Measurements from ENCODE around the gene MRPS10.
"Not testable (repeated sequence)": the region's sequence is repeated elsewhere in the genome, so short reads cannot be mapped to it uniquely, and the experiment has no call there.

Gene MRPS10

DNA sequence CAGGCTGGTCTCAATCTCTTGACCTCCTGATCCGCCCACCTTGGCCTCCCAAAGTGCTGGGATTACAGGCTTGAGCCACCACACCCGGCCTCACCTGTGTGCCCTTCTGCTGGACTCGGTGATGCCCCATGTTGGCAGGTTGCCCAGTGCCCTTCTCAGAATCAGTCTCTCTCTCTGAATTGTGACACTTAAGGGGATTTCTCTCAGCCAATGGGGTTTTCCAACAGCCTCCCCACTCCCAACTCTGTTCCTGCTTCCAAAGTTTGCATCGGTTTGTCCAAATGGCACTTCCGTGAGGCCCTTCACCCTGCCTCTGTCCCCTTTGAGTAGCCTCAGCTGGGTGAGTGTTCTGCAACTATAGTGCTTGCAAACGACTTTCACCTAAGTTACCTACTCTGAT is 3.1 kb upstream of the MRPS10 start:
- TF ChIP-seq, protein P1, sequence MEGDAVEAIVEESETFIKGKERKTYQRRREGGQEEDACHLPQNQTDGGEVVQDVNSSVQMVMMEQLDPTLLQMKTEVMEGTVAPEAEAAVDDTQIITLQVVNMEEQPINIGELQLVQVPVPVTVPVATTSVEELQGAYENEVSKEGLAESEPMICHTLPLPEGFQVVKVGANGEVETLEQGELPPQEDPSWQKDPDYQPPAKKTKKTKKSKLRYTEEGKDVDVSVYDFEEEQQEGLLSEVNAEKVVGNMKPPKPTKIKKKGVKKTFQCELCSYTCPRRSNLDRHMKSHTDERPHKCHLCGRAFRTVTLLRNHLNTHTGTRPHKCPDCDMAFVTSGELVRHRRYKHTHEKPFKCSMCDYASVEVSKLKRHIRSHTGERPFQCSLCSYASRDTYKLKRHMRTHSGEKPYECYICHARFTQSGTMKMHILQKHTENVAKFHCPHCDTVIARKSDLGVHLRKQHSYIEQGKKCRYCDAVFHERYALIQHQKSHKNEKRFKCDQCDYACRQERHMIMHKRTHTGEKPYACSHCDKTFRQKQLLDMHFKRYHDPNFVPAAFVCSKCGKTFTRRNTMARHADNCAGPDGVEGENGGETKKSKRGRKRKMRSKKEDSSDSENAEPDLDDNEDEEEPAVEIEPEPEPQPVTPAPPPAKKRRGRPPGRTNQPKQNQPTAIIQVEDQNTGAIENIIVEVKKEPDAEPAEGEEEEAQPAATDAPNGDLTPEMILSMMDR (conservative IDR thresholded peaks at IDR 0.05; ENCODE audit: control insufficient read depth, insufficient read depth, low read depth, low read length), result no peak
- H3K4me3 ChIP-seq (ENCODE audit: control insufficient read depth, low read depth, low read length), result no peak overlapping the region
- no peak for DNase-seq (ENCODE audit: low read depth)

DNA sequence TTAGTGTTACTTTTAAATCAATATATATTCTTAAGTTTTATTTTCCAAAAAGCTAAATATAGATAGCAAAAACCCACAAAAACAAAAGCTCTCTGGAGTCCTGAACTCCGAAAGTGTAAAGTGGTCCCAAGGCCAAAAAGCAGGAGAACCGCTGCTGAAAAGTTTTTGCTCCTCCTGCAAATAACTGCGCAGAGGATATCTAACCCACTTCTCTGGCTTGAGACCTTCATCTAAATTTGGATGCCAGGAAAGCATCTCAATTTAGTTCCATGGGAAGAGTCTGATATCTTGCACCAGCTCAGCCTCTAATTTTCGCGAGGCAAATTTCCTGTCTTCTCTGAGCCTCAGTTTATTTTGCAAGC is 523 bp downstream of the MRPS10 start:
- peak overlapping the region; percentile 98 for H3K4me3 ChIP-seq (ENCODE audit: control insufficient read depth, low read depth, low read length)
- no peak for DNase-seq (ENCODE audit: low read depth)
- TF ChIP-seq, protein P1 (conservative IDR thresholded peaks at IDR 0.05; ENCODE audit: control insufficient read depth, insufficient read depth, low read depth, low read length), result no peak

DNA sequence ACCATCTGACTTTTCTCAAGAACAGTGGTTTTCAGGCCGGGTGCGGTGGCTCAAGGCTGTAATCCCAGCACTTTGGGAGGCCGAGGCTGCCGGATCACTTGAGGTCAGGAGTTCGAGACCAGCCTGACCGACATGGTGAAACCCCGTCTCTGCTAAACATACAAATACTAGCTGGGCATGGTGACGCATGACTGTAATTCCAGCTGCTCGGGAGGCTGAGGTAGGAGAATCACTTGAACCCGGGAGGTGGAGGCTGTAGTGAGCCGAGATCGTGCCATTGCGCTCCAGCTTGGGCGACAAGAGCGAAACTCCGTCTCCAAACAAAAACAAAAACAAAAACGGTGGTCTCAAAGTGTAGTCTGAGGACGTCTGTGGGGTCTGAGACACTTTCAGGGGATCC is 1.2 kb downstream of the MRPS10 start:
- DNase-seq (ENCODE audit: low read depth), result not testable (repeated sequence)
- H3K4me3 ChIP-seq (ENCODE audit: control insufficient read depth, low read depth, low read length), result peak overlapping the region; percentile 98

DNA sequence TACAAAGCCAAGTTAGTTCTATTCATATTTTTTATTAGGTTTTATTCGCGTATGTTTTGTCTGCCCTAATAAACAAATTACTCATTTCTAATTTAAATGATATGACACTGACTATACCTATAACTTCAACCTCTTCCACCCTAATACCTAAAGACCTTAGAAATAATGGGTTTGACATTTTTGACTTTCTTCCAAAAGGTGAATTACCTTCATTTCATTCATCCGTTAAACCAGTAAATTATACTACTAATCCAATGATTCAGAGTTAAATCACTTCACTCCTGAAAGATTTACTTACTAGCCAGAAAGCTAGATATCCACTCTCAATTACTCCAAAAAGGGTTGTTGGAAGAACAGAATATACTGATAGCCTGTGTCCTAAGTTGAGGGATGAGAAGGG is 5.2 kb downstream of the MRPS10 start:
- DNase-seq (ENCODE audit: low read depth), result no peak
- TF ChIP-seq, protein P1 (conservative IDR thresholded peaks at IDR 0.05; ENCODE audit: control insufficient read depth, insufficient read depth, low read depth, low read length), result no peak
- H3K4me3 ChIP-seq (ENCODE audit: control insufficient read depth, low read depth, low read length), result no peak overlapping the region

DNA sequence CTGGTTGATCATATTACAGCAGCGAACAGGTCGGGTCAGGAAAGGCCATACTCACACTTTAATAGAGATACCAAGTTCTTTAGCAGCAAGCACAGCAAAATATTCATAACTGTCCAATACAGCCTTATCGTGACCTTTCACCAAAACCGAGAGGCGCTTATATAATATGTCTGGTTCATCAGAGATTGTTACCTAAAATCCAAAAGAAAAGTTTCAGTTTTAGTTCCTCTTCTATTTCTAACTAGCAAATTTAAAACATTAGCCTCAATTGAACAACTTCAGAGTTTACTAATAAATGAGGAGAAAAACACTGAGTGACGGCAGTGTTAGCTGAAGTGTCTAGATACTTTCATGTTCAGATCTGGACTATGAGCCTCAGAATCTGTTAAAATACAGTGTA is 5.9 kb downstream of the MRPS10 start:
- H3K4me3 ChIP-seq (ENCODE audit: control insufficient read depth, low read depth, low read length), result no peak overlapping the region
- no peak for DNase-seq (ENCODE audit: low read depth)
- TF ChIP-seq, protein P1 (conservative IDR thresholded peaks at IDR 0.05; ENCODE audit: control insufficient read depth, insufficient read depth, low read depth, low read length), result no peak

DNA sequence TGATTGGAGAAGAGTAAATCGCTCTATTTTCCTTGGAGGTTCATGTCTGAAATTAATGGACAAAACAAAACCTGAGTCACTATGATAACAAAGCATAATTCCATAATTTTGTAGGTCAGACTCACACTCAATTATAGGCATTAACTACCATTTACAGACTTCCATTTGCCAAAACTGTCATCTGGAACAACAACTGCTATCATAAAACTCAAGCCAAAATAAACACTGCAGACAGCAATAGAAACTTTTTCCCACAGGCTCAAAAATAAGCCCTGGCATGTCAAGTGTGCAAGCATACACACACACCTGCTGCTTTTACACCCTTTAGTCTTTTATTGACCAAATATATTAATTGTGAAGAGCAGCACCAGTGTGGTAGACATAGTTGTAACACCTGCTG is 7.1 kb downstream of the MRPS10 start:
- H3K4me3 ChIP-seq (ENCODE audit: control insufficient read depth, low read depth, low read length), result no peak overlapping the region
- peak; percentile 49 for DNase-seq (ENCODE audit: low read depth)
- TF ChIP-seq, protein P1 (conservative IDR thresholded peaks at IDR 0.05; ENCODE audit: control insufficient read depth, insufficient read depth, low read depth, low read length), result no peak

DNA sequence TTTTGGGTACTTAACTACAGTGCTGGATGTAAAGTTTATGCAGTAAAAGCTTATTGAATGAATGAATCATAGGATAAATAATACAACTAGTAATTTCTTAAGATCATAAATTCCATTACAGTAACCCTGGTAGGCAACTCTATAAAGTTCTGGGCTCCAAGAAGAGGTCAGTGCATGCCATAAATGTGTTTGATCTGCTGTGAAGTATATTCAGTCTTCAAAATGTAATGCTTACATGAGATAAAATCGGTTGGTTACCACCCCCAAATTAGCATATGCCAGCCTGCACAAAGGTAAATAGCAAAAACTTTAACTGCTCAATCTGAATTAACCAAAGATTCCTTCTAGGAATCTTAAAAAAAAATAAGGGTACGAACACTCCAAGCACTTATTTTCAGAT is 10.1 kb downstream of the MRPS10 start:
- not testable (repeated sequence) for DNase-seq (ENCODE audit: low read depth); H3K4me3 ChIP-seq (ENCODE audit: control insufficient read depth, low read depth, low read length)

DNA sequence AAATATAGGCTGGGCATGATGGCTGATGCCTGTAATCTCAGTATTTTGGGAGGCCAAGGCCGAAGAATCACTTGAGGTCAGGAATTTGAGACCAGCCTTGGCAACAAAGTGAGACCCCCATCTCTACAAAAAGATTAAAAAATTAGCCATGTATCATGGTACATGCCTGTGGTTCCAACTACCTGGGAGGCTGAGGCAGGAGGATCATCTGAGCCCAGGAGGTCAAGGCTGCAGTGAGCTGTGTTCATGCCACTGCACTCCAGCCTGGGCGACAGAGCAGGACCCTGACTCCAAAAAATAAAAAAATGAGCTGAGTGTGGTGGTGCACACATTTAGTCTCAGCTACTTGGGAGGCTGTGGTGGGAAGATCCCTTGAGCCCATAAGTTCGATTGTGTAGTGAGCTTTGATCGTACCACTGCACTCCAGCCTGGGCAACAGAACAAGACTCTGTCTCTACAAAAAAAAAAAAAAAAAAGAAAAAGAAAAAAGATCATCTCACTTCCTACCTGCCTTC is 12.8 kb downstream of the MRPS10 start:
- H3K4me3 ChIP-seq (ENCODE audit: control insufficient read depth, low read depth, low read length), result no peak overlapping the region
- DNase-seq (ENCODE audit: low read depth), result no peak
- TF ChIP-seq, protein P1 (conservative IDR thresholded peaks at IDR 0.05; ENCODE audit: control insufficient read depth, insufficient read depth, low read depth, low read length), result no peak

Data from fibroblast of mammary gland (primary cell).